Measurements from ENCODE around the gene MEG3.
"Not testable (repeated sequence)": the region's sequence is repeated elsewhere in the genome, so short reads cannot be mapped to it uniquely, and the experiment has no call there.

Gene MEG3

DNA sequence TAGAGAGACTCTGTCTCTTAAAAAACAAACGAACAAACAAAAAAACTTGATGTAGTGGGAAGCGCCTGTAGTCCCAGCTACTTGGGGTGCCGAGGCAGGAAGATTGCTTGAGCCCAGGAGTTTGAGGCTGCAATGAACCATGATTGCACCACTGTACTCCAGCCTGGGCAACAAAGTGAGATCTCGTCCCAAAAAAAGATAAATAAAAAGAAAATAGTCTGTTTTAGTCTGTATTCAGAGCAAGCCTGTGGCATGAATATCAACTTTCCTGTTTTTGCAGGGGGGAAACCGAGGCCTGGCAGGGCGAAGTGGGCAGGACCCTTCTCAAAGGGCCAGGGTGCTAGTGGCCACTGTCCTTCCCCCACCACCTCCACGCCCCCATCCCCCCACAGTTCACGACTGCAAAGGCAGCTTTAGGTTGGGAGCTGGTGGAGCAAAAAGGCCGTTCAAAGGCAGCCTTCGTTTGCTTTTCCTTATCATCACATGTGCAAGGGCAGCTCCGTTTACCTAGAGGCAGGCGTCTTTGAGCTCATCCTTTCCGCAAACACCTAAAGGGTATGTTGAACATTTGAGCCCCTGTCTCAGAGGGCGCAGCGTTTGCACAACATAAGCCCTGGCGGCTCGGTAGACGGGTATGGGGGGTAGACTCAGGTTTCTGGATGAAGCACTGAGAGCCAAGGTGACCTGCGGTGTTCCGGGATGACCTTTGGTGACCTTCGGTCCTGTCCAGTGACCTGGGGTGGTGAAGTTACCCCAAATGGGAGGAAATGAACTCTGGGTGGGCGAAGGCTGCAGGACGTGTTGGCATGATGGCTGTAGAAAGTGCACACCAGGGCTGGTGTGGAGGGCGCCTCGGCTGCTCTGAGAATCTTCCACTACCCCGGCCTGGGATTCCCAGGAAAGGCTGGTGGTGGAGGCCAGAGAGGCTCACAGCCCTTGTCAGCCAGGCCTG, 8.7 kb upstream of the MEG3 start:
- WGBS (ENCODE audit: extremely low coverage, insufficient coverage, low lambda C conversion rate) = no CpG with 5 or more reads among the region's 26 CpGs
- no peaks in the 10 kb centered on the region for H3K27me3 ChIP-seq (ENCODE audit: insufficient read depth, low read length, poor library complexity)

DNA sequence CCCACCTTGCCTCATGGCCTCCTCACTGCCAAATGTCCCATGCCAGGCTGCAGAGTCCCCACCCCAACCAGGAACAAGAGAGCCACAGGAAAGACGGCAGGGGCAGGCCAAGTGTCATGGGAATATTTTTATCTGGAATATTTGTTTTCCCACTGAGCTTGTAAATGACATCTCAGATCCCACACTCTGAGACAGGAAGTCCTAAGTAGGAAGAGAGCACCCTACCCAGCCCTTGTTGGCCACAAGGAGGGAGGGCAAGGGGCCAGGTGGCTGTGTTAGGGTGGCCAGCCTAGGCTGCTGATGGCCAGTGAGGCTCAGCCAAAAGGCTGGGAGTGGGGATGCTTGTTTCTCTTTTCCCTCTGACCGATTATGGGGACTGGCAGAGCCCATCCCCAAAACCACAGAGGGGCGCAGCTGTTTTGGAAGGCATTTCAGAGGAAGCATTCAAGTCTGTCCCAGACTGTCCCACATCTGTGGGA, 7.7 kb upstream of the MEG3 start:
- H3K4me2 ChIP-seq (ENCODE audit: low read length) = no peak overlapping the region
- H2AK5ac ChIP-seq (ENCODE audit: low read length) = no peak overlapping the region
- no peak for DNase-seq
- H3K4me1 ChIP-seq (ENCODE audit: control insufficient read depth, low read depth, low read length) = no peaks in the 10 kb centered on the region
- no peak overlapping the region for H3K27ac ChIP-seq (ENCODE audit: low read depth, low read length)
- no peak overlapping the region for H3K4me3 ChIP-seq (ENCODE audit: low read length)
- H3K4ac ChIP-seq (ENCODE audit: low read depth, low read length) = no peak overlapping the region
- no peak overlapping the region for H2BK120ac ChIP-seq (ENCODE audit: low read depth, low read length)
- WGBS (ENCODE audit: extremely low coverage, insufficient coverage, low lambda C conversion rate) = no CpG with 5 or more reads among the region's 3 CpGs
- no peaks in the 10 kb centered on the region for H3K27me3 ChIP-seq (ENCODE audit: insufficient read depth, low read length, poor library complexity)
- no peak overlapping the region for H2BK5ac ChIP-seq (ENCODE audit: low read length)
- H3K9ac ChIP-seq (ENCODE audit: low read length) = no peak overlapping the region
- H4K8ac ChIP-seq (ENCODE audit: low read depth, low read length) = no peak overlapping the region
- H3K18ac ChIP-seq (ENCODE audit: low read length) = no peak overlapping the region
- H4K5ac ChIP-seq (ENCODE audit: low read length) = no peak overlapping the region
- H3K79me1 ChIP-seq (ENCODE audit: low read length) = no peaks in the 10 kb centered on the region
- H3K79me2 ChIP-seq (ENCODE audit: control insufficient read depth, insufficient read depth, low read length) = no peaks in the 10 kb centered on the region
- H3K23ac ChIP-seq (ENCODE audit: low read length) = no peak overlapping the region
- H3K36me3 ChIP-seq (ENCODE audit: control insufficient read depth, insufficient read depth, low read length) = no peaks in the 10 kb centered on the region
- H2BK15ac ChIP-seq (replicated peaks; ENCODE audit: low read depth) = no peak overlapping the region
- H3K56ac ChIP-seq (ENCODE audit: low read length) = no peak overlapping the region

More for the DNA sequence above, 8.7 kb upstream of the MEG3 start:
- Histone ChIP-seq H3K36me3 (ENCODE audit: control insufficient read depth, insufficient read depth, low read length) (no peaks in the 10 kb centered on the region), H3K56ac (ENCODE audit: low read length) (no peak overlapping the region), H3K4ac (ENCODE audit: low read depth, low read length) (no peak overlapping the region), H2BK5ac (ENCODE audit: low read length) (no peak overlapping the region), H3K4me2 (ENCODE audit: low read length) (no peak overlapping the region), H4K8ac (ENCODE audit: low read depth, low read length) (no peak overlapping the region), H3K4me1 (ENCODE audit: control insufficient read depth, low read depth, low read length) (no peaks in the 10 kb centered on the region), H3K79me2 (ENCODE audit: control insufficient read depth, insufficient read depth, low read length) (no peaks in the 10 kb centered on the region), H2BK15ac (replicated peaks; ENCODE audit: low read depth) (no peak overlapping the region), H2AK5ac (ENCODE audit: low read length) (no peak overlapping the region), H3K9ac (ENCODE audit: low read length) (no peak overlapping the region), H3K27ac (ENCODE audit: low read depth, low read length) (no peak overlapping the region), H3K18ac (ENCODE audit: low read length) (no peak overlapping the region), H2BK120ac (ENCODE audit: low read depth, low read length) (no peak overlapping the region), H4K5ac (ENCODE audit: low read length) (no peak overlapping the region), H3K23ac (ENCODE audit: low read length) (no peak overlapping the region), H3K4me3 (ENCODE audit: low read length) (no peak overlapping the region), H3K79me1 (ENCODE audit: low read length) (no peaks in the 10 kb centered on the region)
- DNase-seq = no peak

DNA sequence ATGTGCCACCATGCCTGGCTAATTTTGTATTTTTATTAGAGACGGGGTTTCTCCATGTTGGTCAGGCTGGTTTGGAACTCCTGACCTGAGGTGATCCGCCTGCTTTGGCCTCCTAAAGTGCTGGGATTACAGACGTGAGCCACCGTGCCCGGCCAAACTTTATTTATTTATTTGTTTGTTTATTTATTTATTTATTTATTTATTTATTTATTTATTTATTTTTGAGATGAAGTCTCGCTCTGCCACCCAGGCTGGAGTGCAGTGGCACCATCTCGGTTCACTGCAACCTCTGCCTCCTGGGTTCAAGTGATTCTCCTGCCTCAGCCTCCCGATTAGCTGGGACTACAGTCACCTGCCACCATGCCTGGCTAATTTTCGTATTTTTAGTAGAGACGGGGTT, 7.0 kb upstream of the MEG3 start:
- not testable (repeated sequence) for H2BK5ac ChIP-seq (ENCODE audit: low read length); H3K4me3 ChIP-seq (ENCODE audit: low read length); H4K5ac ChIP-seq (ENCODE audit: low read length); H4K8ac ChIP-seq (ENCODE audit: low read depth, low read length); H3K27ac ChIP-seq (ENCODE audit: low read depth, low read length); H3K23ac ChIP-seq (ENCODE audit: low read length); H3K4me1 ChIP-seq (ENCODE audit: control insufficient read depth, low read depth, low read length); H2AK5ac ChIP-seq (ENCODE audit: low read length); H2BK15ac ChIP-seq (replicated peaks; ENCODE audit: low read depth); H3K36me3 ChIP-seq (ENCODE audit: control insufficient read depth, insufficient read depth, low read length); H3K79me2 ChIP-seq (ENCODE audit: control insufficient read depth, insufficient read depth, low read length); DNase-seq; H3K56ac ChIP-seq (ENCODE audit: low read length); H3K27me3 ChIP-seq (ENCODE audit: insufficient read depth, low read length, poor library complexity); H3K4ac ChIP-seq (ENCODE audit: low read depth, low read length); H3K4me2 ChIP-seq (ENCODE audit: low read length); H3K79me1 ChIP-seq (ENCODE audit: low read length); H3K18ac ChIP-seq (ENCODE audit: low read length); H2BK120ac ChIP-seq (ENCODE audit: low read depth, low read length); H3K9ac ChIP-seq (ENCODE audit: low read length)
- WGBS (ENCODE audit: extremely low coverage, insufficient coverage, low lambda C conversion rate) = no CpG with 5 or more reads among the region's 10 CpGs

DNA sequence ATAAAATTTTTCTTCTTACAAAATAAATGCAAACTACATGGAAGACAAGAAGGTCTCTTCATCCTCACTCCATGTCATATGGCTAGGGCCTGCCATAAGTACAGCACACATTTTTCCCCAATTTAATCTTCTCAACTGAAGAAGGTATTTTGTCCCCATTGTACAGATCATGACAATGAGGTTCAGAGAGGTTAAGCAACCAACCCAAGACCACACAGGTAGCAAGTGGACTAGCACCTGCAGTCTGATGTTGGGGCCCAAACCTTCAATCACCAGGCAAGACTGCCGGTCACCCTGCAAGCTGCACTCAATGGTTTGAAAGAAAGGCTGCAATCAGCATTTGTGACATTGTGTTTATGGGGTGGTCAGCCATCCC, 6.5 kb upstream of the MEG3 start:
- Histone ChIP-seq H3K4me2 (ENCODE audit: low read length) (no peak overlapping the region), H2BK5ac (ENCODE audit: low read length) (no peak overlapping the region), H3K79me1 (ENCODE audit: low read length) (no peaks in the 10 kb centered on the region), H4K5ac (ENCODE audit: low read length) (no peak overlapping the region), H3K18ac (ENCODE audit: low read length) (no peak overlapping the region), H3K23ac (ENCODE audit: low read length) (no peak overlapping the region), H3K27ac (ENCODE audit: low read depth, low read length) (no peak overlapping the region), H3K9ac (ENCODE audit: low read length) (no peak overlapping the region), H3K36me3 (ENCODE audit: control insufficient read depth, insufficient read depth, low read length) (no peaks in the 10 kb centered on the region), H3K4ac (ENCODE audit: low read depth, low read length) (no peak overlapping the region), H4K8ac (ENCODE audit: low read depth, low read length) (no peak overlapping the region), H3K79me2 (ENCODE audit: control insufficient read depth, insufficient read depth, low read length) (no peaks in the 10 kb centered on the region), H3K4me1 (ENCODE audit: control insufficient read depth, low read depth, low read length) (no peaks in the 10 kb centered on the region), H2BK15ac (replicated peaks; ENCODE audit: low read depth) (no peak overlapping the region), H3K56ac (ENCODE audit: low read length) (no peak overlapping the region), H2BK120ac (ENCODE audit: low read depth, low read length) (no peak overlapping the region), H2AK5ac (ENCODE audit: low read length) (no peak overlapping the region), H3K27me3 (ENCODE audit: insufficient read depth, low read length, poor library complexity) (no peaks in the 10 kb centered on the region), H3K4me3 (ENCODE audit: low read length) (no peak overlapping the region)
- no peak for DNase-seq
- WGBS (ENCODE audit: extremely low coverage, insufficient coverage, low lambda C conversion rate) = no CpG with 5 or more reads among the region's 1 CpG

DNA sequence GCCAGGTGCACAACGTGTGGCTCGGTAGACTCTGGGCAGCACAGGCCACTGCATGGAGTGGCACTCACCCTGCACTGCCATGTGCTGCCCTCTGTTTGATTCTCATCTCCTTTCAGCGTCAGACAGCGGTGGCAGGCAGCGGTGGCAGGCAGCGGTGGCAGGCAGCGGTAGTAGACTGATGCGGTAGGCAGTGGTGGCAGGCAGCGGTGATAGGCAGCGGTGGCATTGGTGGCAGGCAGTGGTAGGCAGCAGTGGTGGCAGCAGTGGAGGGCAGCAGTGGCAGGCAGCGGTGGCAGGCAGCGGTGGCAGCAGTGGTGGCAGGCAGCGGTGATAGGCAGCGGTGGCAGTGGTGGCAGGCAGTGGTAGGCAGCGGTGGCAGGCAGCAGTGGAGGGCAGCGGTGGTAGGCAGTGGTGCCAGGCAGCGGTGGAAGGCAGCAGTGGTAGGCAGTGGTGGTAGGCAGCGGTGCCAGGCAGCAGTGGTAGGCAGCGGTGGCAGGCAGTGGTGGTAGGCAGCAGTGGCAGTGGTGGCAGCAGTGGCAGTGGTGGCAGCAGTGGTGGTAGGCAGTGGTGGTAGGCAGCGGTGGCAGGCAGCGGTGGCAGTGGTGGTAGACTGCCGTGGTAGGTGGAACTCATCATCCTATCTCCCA, 6.0 kb upstream of the MEG3 start:
- no peaks in the 10 kb centered on the region for H3K4me1 ChIP-seq (ENCODE audit: control insufficient read depth, low read depth, low read length)
- H2AK5ac ChIP-seq (ENCODE audit: low read length) = no peak overlapping the region
- H3K18ac ChIP-seq (ENCODE audit: low read length) = no peak overlapping the region
- H2BK15ac ChIP-seq (replicated peaks; ENCODE audit: low read depth) = no peak overlapping the region
- H3K56ac ChIP-seq (ENCODE audit: low read length) = no peak overlapping the region
- H3K4ac ChIP-seq (ENCODE audit: low read depth, low read length) = no peak overlapping the region
- no peaks in the 10 kb centered on the region for H3K27me3 ChIP-seq (ENCODE audit: insufficient read depth, low read length, poor library complexity)
- no peak overlapping the region for H2BK5ac ChIP-seq (ENCODE audit: low read length)
- H3K4me2 ChIP-seq (ENCODE audit: low read length) = no peak overlapping the region
- no peak overlapping the region for H4K8ac ChIP-seq (ENCODE audit: low read depth, low read length)
- no peak overlapping the region for H2BK120ac ChIP-seq (ENCODE audit: low read depth, low read length)
- no peak overlapping the region for H3K27ac ChIP-seq (ENCODE audit: low read depth, low read length)
- no peak overlapping the region for H3K9ac ChIP-seq (ENCODE audit: low read length)
- no peaks in the 10 kb centered on the region for H3K79me2 ChIP-seq (ENCODE audit: control insufficient read depth, insufficient read depth, low read length)
- no peak overlapping the region for H3K23ac ChIP-seq (ENCODE audit: low read length)
- no peak overlapping the region for H4K5ac ChIP-seq (ENCODE audit: low read length)
- no peak for DNase-seq
- H3K79me1 ChIP-seq (ENCODE audit: low read length) = no peaks in the 10 kb centered on the region
- H3K36me3 ChIP-seq (ENCODE audit: control insufficient read depth, insufficient read depth, low read length) = no peaks in the 10 kb centered on the region
- no peak overlapping the region for H3K4me3 ChIP-seq (ENCODE audit: low read length)
- no CpG with 5 or more reads among the region's 22 CpGs for WGBS (ENCODE audit: extremely low coverage, insufficient coverage, low lambda C conversion rate)

All from mesendoderm (in vitro differentiated cells).